KBM-7 (cell line): ENCODE data around the gene FAM8A1.
"Not testable (repeated sequence)": the region's sequence is repeated elsewhere in the genome, so short reads cannot be mapped to it uniquely, and the experiment has no call there.

Source experiments
- DNase-seq: peaks from one replicate; pipeline ENCODE4 v3.0.0-alpha.2; 2015
- in situ Hi-C: fragments of 300-500 bp; cut with MboI; formaldehyde crosslinking; loops from 2 replicates; pipeline ENCODE4 v1.14.3; 2020; ENCODE audit warnings: low sequenced_read_pairs, low pct_unique_long_range_greater_than_20kb, mixed read lengths

FAM8A1 gene

GRCh38 chr6:17599877-17600526, at the start of gene FAM8A1:
FAM8A1 (plus strand) TSS chr6:17600302; CDS start chr6:17600410, 108 bp downstream.
- peak; percentile 89 for DNase-seq
- in situ Hi-C loops = loop anchor here (25.0 kb wide), 2 partner anchors 212 to 438 kb away; no protein-coding TSS in a partner anchor

DNA sequence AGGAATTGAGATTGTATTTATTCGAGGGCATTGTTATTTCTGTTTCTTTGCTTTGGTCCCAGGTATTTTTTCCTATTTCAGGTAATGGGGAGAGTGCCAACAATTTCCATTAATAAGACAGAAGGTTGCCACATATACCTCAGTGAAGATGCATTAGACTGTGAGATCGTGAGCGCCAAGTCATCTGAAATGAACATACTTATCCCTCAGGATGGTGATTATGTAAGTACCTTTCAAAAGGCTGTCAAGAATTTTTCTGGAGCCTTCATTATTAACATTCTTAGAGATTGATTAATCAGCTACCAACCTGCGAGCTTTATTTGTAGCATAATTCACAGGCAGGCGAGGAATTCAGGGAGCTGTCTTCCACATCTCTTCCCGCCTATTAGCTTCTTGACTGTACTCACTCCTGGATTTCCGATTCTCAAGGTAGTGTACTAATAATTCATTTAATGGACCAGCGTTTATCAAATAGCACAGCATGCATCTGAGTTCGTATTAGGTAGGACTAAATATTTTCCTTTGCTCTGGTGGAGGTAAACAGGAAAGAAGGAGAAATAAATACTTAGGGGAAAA, 48.6 kb upstream of the FAM8A1 start:
- no peak for DNase-seq
- in situ Hi-C loops = no loop called here

DNA sequence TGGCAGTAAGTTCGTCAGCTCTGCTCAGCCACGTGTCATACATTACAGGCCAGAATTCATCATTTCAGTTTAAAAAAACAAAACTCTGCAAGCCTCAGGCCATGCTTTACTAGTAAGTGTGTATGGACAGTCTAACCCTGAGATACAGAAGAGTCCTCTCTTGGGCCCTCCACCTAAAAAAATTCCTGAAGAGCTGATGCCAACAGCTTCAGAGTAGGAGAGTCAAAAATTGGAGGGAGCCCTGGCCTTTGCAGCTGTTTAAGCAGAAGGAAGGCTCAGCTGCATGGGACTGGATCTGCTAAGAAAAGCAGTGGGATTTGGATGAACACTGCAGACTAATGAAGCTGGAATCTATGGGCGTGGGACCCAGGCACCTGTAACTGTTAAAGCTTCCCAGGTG, 47.2 kb upstream of the FAM8A1 start:
- no peak for DNase-seq
- in situ Hi-C loops = no loop called here

- no peak for DNase-seq
- in situ Hi-C loops = no loop called here
Measured at GRCh38 chr6:17556014-17556413, 44.1 kb upstream of the FAM8A1 start.

DNA sequence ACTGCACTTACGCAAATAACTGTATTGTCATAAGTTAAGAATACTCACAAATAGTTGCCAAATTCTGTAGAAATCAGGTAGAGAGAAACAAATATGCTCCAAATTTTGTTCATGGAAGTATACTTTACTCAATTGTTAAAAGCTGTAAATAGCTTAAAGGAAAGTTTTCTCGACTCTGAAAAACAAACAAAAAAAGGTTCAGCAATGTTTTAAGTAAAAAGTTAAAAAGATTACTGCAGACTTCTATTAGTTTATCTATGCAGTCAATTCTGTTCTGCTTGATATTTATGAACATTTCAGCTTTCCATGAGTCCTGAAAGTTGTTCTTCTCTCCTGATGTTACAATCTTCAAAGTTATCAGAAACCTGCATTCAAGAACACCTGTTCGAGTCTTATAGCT, 37.5 kb upstream of the FAM8A1 start:
- DNase-seq = no peak

DNA sequence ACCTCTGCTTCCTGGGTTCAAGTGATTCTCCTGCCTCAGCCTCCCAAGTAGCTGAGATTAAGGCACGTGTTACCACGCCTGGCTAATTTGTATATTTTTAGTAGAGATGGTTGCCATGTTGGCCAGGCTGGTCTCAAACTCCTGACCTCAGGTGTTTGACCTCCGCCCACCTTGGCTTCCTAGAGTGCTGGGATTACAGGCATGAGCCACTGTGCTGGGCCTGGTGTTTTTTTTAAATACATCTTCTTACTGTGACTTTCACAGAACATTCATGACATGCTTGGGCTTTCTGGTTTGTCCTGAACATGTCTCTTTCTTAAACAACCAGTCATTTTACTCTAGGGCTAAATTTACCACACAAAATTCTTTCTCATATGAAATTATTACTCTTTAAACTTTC, 34.7 kb upstream of the FAM8A1 start:
- in situ Hi-C loops = no loop called here
- no peak for DNase-seq

More for the DNA sequence above, 37.5 kb upstream of the FAM8A1 start:
- in situ Hi-C loops = no loop called here

DNA sequence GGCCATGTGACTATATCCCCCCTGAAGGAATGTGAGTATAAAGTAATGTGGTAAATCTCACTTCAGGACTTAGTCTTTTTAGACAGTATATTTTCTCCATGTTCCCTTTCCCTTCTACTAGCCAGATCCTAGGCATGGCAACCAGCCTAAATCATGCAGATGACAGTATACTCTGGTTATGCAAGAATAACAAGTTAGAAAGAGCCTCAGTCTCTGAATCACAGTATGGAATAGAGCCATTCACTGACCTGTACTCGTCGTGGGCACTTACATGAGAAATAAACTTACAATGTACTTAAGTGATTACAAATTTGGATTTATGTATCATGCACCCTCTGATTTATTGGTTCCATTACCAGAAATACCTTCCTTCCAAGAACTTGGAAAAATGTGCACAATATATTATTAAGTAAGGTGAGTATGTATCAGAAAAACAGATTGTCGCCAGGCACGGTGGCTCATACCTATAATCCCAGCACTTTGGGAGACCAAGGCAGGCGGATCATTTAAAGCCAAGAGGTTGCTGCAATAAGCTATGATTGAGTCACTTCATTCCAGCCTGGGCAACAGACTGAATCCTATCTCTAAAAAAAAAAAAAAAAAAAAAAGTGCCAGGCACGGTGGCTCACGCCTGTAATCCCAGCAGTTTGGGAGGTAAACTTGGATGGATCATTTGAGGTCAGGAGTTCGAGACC, 25.1 kb upstream of the FAM8A1 start:
- in situ Hi-C loops = loop anchor here (25.0 kb wide), 2 partner anchors 237 to 413 kb away; no protein-coding TSS in a partner anchor
- no peak for DNase-seq

DNA sequence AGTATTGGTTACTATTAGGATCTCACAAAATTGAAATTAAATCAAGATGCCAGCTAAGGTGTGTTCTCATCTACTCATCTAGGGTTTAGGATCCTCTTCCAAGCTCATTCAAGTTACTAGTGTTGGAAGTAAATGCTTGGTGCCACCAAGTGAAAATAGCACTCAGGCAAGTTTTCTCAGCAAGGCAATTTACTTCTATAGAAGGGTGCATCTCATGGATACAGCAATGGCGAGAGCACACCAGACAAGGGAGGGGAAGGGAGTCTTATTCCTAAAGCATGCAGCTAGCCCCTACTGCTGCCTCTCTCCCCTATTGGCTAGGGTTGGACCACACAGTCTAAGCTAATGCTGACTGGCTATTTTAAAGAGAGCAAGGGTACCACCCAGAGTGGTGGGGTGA, 23.0 kb upstream of the FAM8A1 start:
- in situ Hi-C loops = loop anchor here (25.0 kb wide), 2 partner anchors 235 to 415 kb away; no protein-coding TSS in a partner anchor
- DNase-seq = no peak

DNA sequence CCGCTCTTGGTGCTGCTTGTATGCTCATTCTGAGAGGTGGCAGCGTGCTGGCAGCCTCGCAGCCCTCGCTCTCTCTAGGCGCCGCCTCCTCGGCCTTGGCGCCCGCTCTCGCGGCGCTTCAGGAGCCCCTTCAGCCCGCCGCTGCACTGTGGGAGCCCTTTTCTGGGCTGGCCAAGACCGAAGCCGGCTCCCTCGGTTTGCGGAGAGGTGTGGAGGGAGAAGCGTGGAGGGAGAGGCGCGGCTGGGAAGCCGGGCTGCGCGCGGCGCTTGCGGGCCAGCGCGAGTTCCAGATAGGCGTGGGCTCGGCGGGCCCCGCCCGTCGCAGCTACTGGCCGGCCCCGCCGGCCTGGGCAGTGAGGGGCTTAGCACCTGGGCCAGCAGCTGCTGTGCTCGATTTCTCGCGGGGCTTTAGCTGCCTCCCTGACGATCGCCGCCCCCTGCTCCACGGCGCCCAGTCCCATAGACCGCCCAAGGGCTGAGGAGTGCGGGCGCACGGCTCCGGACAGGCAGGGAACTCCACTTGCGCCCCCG, 19.5 kb upstream of the FAM8A1 start:
- in situ Hi-C loops = loop anchor here (25.0 kb wide), 2 partner anchors 232 to 418 kb away; no protein-coding TSS in a partner anchor
- DNase-seq = no peak

GRCh38 chr6:17581282-17581681, 18.8 kb upstream of the FAM8A1 start:
- in situ Hi-C loops = loop anchor here (25.0 kb wide), 2 partner anchors 231 to 419 kb away; no protein-coding TSS in a partner anchor

GRCh38 chr6:17583811-17584210, 16.3 kb upstream of the FAM8A1 start:
- in situ Hi-C loops = loop anchor here (25.0 kb wide), 2 partner anchors 228 to 422 kb away; no protein-coding TSS in a partner anchor
- no peak for DNase-seq

More at GRCh38 chr6:17581282-17581681, 18.8 kb upstream of the FAM8A1 start:
- DNase-seq = not testable (repeated sequence)

DNA sequence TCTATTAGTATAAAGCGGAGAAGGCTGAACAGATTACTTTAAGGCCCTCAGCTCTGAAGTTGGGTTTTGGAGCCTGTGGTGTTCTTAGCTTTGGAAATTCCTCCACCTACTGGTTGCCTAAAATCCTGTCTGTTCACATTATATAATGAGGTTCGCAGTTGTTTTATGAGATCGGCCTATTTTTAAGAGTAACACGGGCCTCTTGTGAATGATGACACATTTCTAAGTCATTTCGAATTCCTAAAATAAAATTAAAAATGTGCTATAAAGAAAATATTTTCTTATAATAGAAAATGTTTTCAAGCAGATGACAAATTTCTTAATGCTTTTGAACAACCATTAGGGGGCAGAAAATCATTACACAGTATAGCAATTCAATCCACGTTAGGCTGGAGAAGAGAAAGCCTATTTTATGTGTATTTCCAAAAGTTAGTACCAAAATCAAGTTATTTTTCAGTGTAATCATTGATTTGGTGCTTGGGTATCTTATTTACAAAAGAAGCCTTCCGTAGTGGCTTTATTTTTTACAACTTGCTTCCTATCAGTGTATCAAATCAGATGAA, 15.8 kb upstream of the FAM8A1 start:
- in situ Hi-C loops = loop anchor here (25.0 kb wide), 2 partner anchors 228 to 422 kb away; no protein-coding TSS in a partner anchor
- peak; percentile 76 for DNase-seq

GRCh38 chr6:17585766-17586490, 14.2 kb upstream of the FAM8A1 start:
- DNase-seq = peak; percentile 59
- in situ Hi-C loops = loop anchor here (25.0 kb wide), 2 partner anchors 226 to 424 kb away; no protein-coding TSS in a partner anchor

DNA sequence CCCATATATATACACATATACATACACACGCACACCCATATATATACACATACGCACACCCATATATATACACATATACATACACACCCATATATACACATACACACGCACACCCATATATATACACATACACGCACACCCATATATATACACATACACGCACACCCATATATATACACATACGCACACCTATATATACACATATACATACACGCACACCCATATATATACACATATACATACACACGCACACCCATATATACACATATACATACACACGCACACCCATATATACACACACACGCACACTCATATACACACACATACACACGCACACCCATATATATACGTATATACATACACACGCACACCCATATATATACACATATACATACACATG, 13.5 kb upstream of the FAM8A1 start:
- DNase-seq = not testable (repeated sequence)
- in situ Hi-C loops = loop anchor here (25.0 kb wide), 2 partner anchors 226 to 424 kb away; no protein-coding TSS in a partner anchor

GRCh38 chr6:17588011-17588410, 12.1 kb upstream of the FAM8A1 start:
- in situ Hi-C loops = loop anchor here (25.0 kb wide), 2 partner anchors 224 to 426 kb away; no protein-coding TSS in a partner anchor
- DNase-seq = no peak

DNA sequence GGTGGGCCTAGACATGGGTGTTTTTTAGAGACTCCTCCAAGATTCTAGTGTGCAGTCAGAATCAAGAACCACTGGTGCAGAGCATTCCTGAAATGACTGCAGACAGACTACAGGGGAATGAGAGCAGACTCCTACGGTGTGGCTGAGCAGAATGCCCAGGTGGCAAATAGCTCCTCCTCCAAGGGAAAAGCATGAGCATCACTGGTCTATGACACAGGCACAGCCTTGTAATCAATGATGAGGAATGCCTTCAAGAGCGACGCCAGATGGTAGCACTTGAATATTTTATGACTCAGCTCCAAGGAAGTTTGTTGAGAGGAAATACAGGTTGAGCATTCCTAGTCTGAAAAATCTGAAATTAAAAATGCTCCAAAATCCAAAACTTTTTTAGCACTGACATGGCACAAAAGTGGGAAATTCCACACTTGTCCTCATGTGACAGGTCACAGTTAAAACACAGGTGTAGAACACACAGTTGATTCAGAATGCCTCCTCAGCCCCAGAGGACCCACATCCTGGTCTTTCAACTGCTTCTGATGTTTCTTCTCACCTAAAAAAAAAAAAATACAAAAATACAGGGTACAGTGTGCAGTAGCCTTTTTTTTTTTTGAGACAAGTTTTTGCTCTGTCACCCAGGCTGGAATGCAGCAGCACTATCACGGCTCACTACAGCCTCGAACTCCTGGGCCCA, 10.6 kb upstream of the FAM8A1 start:
- in situ Hi-C loops = loop anchor here (25.0 kb wide), 2 partner anchors 223 to 427 kb away; no protein-coding TSS in a partner anchor
- no peak for DNase-seq

- DNase-seq = no peak
- in situ Hi-C loops = loop anchor here (25.0 kb wide), 2 partner anchors 221 to 429 kb away; no protein-coding TSS in a partner anchor
Measured at GRCh38 chr6:17591287-17591686, 8.8 kb upstream of the FAM8A1 start.

GRCh38 chr6:17593246-17593645, 6.9 kb upstream of the FAM8A1 start:
- in situ Hi-C loops = loop anchor here (25.0 kb wide), 2 partner anchors 219 to 431 kb away; no protein-coding TSS in a partner anchor
- DNase-seq = no peak
